Liver (tissue), 9 donors: ENCODE data around the gene C1QTNF4. TPM values are rescaled to one million over a fixed set of nuclear protein-coding genes. Genes with fewer than 3 reads are reported as not detected.

Source experiments
- DNase-seq: peaks from one replicate; pipeline ENCODE4 v3.0.0-alpha.2; 2017; ENCODE audit warnings: low spot score
- H3K27ac ChIP-seq, 2 donors: one replicate each; pipeline ENCODE4 v1.7.0; 2013; ENCODE audit warnings: inconsistent platforms in 2 of 2, low read length in 2 of 2, control low read depth in 1 of 2, low read depth in 1 of 2, mild to moderate bottlenecking in 1 of 2
- H3K27me3 ChIP-seq, 4 donors: one replicate each; pipeline versions ENCODE4 v1.6.1 to v1.7.0; 2013; ENCODE audit warnings: low read length in 3 of 4, inconsistent platforms in 1 of 4, mild to moderate bottlenecking in 1 of 4, moderate library complexity in 1 of 4; ENCODE audit not compliant: control insufficient read depth in 4 of 4, insufficient read depth in 4 of 4
- H3K36me3 ChIP-seq, 4 donors: one replicate each; pipeline versions ENCODE4 v1.6.1 to v1.7.0; 2013; ENCODE audit warnings: low read length in 3 of 4, mild to moderate bottlenecking in 3 of 4, low read depth in 1 of 4, moderate library complexity in 1 of 4; ENCODE audit not compliant: control insufficient read depth in 4 of 4, insufficient read depth in 3 of 4
- H3K4me1 ChIP-seq, 4 donors: one replicate each; pipeline versions ENCODE4 v1.6.1 to v1.7.0; 2013; ENCODE audit warnings: low read length in 3 of 4, mild to moderate bottlenecking in 3 of 4, moderate library complexity in 1 of 4; ENCODE audit not compliant: control insufficient read depth in 4 of 4, insufficient read depth in 4 of 4
- H3K4me3 ChIP-seq, 3 donors: one replicate each; pipeline versions ENCODE4 v1.6.1 to v1.7.0; 2013; ENCODE audit warnings: low read length in 3 of 3, control low read depth in 1 of 3, low read depth in 1 of 3, mild to moderate bottlenecking in 1 of 3
- H3K9ac ChIP-seq, 2 donors: one replicate each; pipeline ENCODE4 v1.7.0; 2013; ENCODE audit warnings: low read length in 2 of 2, mild to moderate bottlenecking in 2 of 2, moderate library complexity in 2 of 2, control low read depth in 1 of 2, low read depth in 1 of 2
- H3K9me3 ChIP-seq, 4 donors: one replicate each; pipeline versions ENCODE4 v1.6.1 to v1.7.0; 2013; ENCODE audit warnings: low read length in 3 of 4; ENCODE audit not compliant: control insufficient read depth in 4 of 4
- ATF3 ChIP-seq: IDR thresholded peaks from 2 replicates; pipeline ENCODE4 v1.6.1; 2016; ENCODE audit warnings: antibody characterized with exemption
- CTCF ChIP-seq: fragments of 150-350 bp; IDR thresholded peaks from 2 replicates; pipeline ENCODE4 v1.5.1; 2017; ENCODE audit warnings: improper control_type of control experiment, low read depth, low read length; ENCODE audit not compliant: missing input control
- EGR1 ChIP-seq, 2 donors: IDR thresholded peaks; 2 replicates each; pipeline ENCODE4 v1.6.1; 2016 to 2018; ENCODE audit warnings: antibody characterized with exemption in 2 of 2, low read depth in 2 of 2
- FOXA2 ChIP-seq: IDR thresholded peaks from 2 replicates; pipeline ENCODE4 v1.6.1; 2016; ENCODE audit warnings: antibody characterized with exemption
- GABPA ChIP-seq, 2 donors: IDR thresholded peaks in 1 of 2; conservative IDR thresholded peaks in 1 of 2; 2 replicates each; pipeline ENCODE4 v1.6.1; 2016; ENCODE audit warnings: antibody characterized with exemption in 2 of 2, mild to moderate bottlenecking in 1 of 2, moderate library complexity in 1 of 2
- HNF4A ChIP-seq, 2 donors: conservative IDR thresholded peaks; 2 replicates each; pipeline ENCODE4 v1.6.1; 2016; ENCODE audit warnings: antibody characterized with exemption in 2 of 2, mild to moderate bottlenecking in 2 of 2
- NR2F2 ChIP-seq: IDR thresholded peaks from 2 replicates; pipeline ENCODE4 v1.6.1; 2016; ENCODE audit warnings: antibody characterized with exemption
- RAD21 ChIP-seq, 2 donors: IDR thresholded peaks; 2 replicates each; pipeline ENCODE4 v1.6.1; 2016; ENCODE audit warnings: antibody characterized with exemption in 2 of 2, mild to moderate bottlenecking in 2 of 2
- REST ChIP-seq: IDR thresholded peaks from 2 replicates; pipeline ENCODE4 v1.6.1; 2016; ENCODE audit warnings: antibody characterized with exemption, mild to moderate bottlenecking
- SP1 ChIP-seq: IDR thresholded peaks from 2 replicates; pipeline ENCODE4 v1.6.1; 2018; ENCODE audit warnings: antibody characterized with exemption, mild to moderate bottlenecking
- ZBTB33 ChIP-seq: IDR thresholded peaks from 2 replicates; pipeline ENCODE4 v1.6.1; 2016; ENCODE audit warnings: antibody characterized with exemption
- WGBS: extraction: QIAGEN DNeasy Blood & Tissue Kit; methylation state at CpG from one replicate; pipeline ENCODE4 v1.1.7; 2013; 5-methylcytosine and 5-hydroxymethylcytosine counted together
- polyA plus RNA-seq, 2 donors: library from polyadenylated mRNA; stranded (reverse) in 1 of 2; unstranded in 1 of 2; fragments of 200-250 nt in 1 of 2; fragments of >200 nt in 1 of 2; fragmentation: Nextera tagmentation in 1 of 2; extraction: Ambion mirVana in 1 of 2; gene quantifications; one replicate each; pipeline versions ENCODE4 v1.2.1 to v1.2.3, GENCODE V29; 2013 to 2015
- total RNA-seq, 2 donors: library from RNA; depleted of rRNA; stranded (reverse); fragments of >200 nt; gene quantifications; one replicate each; pipeline ENCODE4 v1.2.3, GENCODE V29; 2014
- donor health status: healthy.
- donor health status: healthy.
- donor health status: healthy.
- donor health status: healthy.
- donor health status: healthy.

Gene C1QTNF4
- total and polyA plus RNA-seq, 4 donors = 0.08 to 1.8 (median 0.32) TPM

DNA sequence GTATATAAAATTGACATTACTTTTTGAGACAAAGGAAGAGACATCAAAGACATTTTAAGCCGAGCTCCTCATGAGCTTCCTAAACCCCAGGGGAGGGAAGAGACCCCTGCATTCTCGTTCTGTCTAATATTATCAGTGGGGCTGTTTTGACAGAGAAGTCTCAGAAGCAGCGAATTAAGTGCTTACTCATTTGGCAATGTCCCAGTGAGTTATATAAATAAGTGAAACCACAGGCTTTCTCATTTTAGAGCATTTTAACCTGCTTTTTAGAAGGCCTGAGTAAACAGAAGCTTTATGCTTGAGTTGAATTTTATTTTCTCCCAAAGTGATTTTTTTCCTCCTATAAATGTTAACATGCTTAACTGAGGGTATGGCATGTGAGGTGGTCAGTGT is 23.2 kb upstream of the C1QTNF4 start (continued):
- TF ChIP-seq REST = no peak
- no peak for TF ChIP-seq EGR1 (IDR thresholded peaks at IDR 0.05; ENCODE audit: low read depth in 2 of 2)
- TF ChIP-seq HNF4A (conservative IDR thresholded peaks at IDR 0.05) = no peak
- no peak for TF ChIP-seq GABPA (IDR thresholded peaks at IDR 0.05 in 1 of 2, conservative IDR thresholded peaks at IDR 0.05 in 1 of 2)
- TF ChIP-seq FOXA2 = no peak

- whole genome bisulfite sequencing = 93% methylated on average over 10 of the region's 10 CpGs
- Histone ChIP-seq H3K9ac (no peak overlapping the region), H3K9me3 (no peaks in the 10 kb centered on the region), H3K27me3 (no peaks in the 10 kb centered on the region), H3K36me3 (peaks cover 8 to 38% (median 32%) of the 10 kb centered on the region in 4 donors), H3K4me1 (no peaks in the 10 kb centered on the region), H3K4me3 (no peak overlapping the region), H3K27ac (no peak overlapping the region)
- TF ChIP-seq RAD21 (IDR thresholded peaks at IDR 0.05) (peak; percentile 61 to 73), SP1 (no peak), CTCF (peak; percentile 32), ZBTB33 (no peak), NR2F2 (no peak)
- DNase-seq = no peak
Measured at GRCh38 chr11:47616726-47617416, 22.7 kb upstream of the C1QTNF4 start.

DNA sequence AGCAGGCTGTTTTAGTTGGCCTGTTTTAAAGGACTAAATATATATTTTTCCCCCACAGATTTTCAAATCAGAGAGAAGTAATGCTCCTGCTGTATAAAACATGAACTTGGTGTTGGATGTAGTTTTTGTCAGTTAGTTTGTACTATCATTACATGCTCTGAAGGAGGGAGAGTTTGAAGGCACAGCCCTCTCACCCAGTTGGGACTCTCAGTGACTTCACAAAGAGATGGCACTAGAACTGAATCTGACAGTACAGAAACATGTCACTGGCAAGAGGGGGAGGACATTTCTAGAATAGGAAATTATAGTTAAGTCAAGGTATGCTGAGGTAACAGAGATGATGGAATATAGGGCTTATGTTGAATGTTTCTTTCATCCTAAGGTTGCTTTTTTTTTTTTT is 21.0 kb upstream of the C1QTNF4 start:
- Histone ChIP-seq H3K4me3 (no peak overlapping the region), H3K4me1 (no peaks in the 10 kb centered on the region), H3K27ac (no peak overlapping the region), H3K9ac (no peak overlapping the region), H3K9me3 (no peaks in the 10 kb centered on the region), H3K27me3 (no peaks in the 10 kb centered on the region), H3K36me3 (peaks cover 5 to 25% (median 23%) of the 10 kb centered on the region in 4 donors)
- no peak for DNase-seq
- TF ChIP-seq RAD21 (IDR thresholded peaks at IDR 0.05) (no peak), ATF3 (no peak)
